Mesothelial cell of epicardium (in vitro differentiated cells): ENCODE data around the gene EMX1. TPM values are rescaled to one million over a fixed set of nuclear protein-coding genes. Genes with fewer than 3 reads are reported as not detected.

Experiments
- DNase-seq, 2 experiments: peaks; one replicate each; pipeline ENCODE4 v3.0.0; 2021; ENCODE audit warnings: low spot score in 2 of 2; ENCODE audit not compliant: unreplicated experiment in 2 of 2
- H3K27ac Mint-ChIP-seq: 2 replicates; pipeline ENCODE4 v1.8.0; 2021; ENCODE audit warnings: mixed read lengths
- H3K27me3 Mint-ChIP-seq: 2 replicates; pipeline ENCODE4 v1.8.0; 2021; ENCODE audit warnings: low read depth, mixed read lengths
- H3K36me3 Mint-ChIP-seq: 2 replicates; pipeline ENCODE4 v1.8.0; 2021; ENCODE audit warnings: mixed read lengths
- H3K4me1 Mint-ChIP-seq: 2 replicates; pipeline ENCODE4 v1.8.0; 2021; ENCODE audit warnings: mixed read lengths
- H3K4me3 Mint-ChIP-seq: 2 replicates; pipeline ENCODE4 v1.8.0; 2021; ENCODE audit warnings: mild to moderate bottlenecking, moderate library complexity, mixed read lengths
- H3K9me3 Mint-ChIP-seq: 2 replicates; pipeline ENCODE4 v1.8.0; 2021; ENCODE audit warnings: mixed read lengths
- total RNA-seq: library from RNA; stranded (reverse); gene quantifications from 3 replicates; pipeline ENCODE4 v1.2.1, GENCODE V29; 2021
- TF ChIP-seq, protein P1 (sequence below): fragments of 200-600 bp; sonication (generic); IDR thresholded peaks from one replicate; pipeline ENCODE4 v1.5.0; 2021; ENCODE audit warnings: antibody characterized with exemption; ENCODE audit not compliant: unreplicated experiment

EMX1 gene
- total RNA-seq, result 0.09 TPM in 2 of 3 replicates, not detected in the other

DNA sequence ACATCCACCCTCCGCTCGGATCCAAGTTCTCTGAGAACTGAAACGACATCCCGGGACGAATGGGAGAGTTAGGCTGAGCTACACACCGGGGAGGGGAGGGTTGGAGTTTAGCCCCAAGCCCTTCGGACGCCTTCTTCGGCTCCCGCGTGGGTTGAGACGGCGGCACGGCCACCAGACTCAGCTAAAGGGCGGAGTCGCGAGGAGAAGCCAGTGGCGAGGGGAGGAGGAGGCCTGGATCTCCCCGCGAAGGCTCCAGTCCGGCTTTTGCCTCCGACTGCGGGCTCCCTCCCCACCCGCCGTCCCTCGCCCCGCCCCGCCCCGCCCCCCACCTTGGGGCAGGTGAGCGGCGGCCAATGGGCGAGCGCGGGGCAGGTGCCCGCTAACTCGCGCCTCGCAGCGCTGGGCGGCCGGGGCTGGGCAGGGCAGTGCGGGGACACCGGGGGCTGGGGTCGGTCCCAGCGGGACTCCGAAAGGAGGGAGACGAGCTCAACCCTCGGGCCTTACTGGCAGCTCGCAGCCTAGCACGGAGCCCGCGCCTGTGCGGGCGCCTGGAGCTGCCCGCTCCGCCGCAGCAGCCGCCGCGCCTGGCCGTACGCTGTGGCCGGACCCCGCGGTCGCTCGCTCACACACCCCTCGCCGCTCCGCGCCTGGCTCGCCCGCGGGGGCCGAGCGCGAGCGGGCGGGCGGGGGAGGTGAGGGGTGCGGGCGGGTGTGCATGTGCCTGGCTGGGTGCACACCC is at the start of gene EMX1:
EMX1 (plus strand) TSS at position 382 of the 739 bp plus-strand sequence; CDS start at position 716, 334 bp downstream.
- Mint-ChIP-seq H3K9me3 (no peaks in the 10 kb centered on the region), H3K27me3 (peaks cover 89% of the 10 kb centered on the region), H3K36me3 (no peaks in the 10 kb centered on the region), H3K4me1 (peaks cover 19% of the 10 kb centered on the region), H3K27ac (no peak within 1 kb of the TSS), H3K4me3 (peak within 1 kb of the TSS; percentile 68)
- peak in 1 of 2 experiments; percentile 69 for DNase-seq
- TF ChIP-seq, protein P1, sequence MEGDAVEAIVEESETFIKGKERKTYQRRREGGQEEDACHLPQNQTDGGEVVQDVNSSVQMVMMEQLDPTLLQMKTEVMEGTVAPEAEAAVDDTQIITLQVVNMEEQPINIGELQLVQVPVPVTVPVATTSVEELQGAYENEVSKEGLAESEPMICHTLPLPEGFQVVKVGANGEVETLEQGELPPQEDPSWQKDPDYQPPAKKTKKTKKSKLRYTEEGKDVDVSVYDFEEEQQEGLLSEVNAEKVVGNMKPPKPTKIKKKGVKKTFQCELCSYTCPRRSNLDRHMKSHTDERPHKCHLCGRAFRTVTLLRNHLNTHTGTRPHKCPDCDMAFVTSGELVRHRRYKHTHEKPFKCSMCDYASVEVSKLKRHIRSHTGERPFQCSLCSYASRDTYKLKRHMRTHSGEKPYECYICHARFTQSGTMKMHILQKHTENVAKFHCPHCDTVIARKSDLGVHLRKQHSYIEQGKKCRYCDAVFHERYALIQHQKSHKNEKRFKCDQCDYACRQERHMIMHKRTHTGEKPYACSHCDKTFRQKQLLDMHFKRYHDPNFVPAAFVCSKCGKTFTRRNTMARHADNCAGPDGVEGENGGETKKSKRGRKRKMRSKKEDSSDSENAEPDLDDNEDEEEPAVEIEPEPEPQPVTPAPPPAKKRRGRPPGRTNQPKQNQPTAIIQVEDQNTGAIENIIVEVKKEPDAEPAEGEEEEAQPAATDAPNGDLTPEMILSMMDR, result no peak

DNA sequence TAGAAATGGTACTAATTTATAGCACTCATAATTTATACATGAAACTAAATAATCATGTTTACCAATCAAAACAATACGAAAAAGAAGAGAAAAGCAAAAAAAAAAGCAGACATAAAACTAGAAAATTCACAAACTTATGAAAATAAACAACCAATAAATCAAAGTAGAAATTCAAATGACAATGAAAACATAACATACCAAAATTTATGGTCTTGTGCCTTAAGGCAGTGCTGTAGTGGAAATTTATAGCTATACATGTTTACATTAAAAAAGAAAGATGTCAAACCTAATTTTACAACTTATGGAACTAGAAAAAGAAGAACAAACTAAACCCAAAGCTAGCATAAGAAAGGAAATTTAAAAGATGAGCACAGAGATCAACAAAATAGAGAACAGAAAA is 46.3 kb upstream of the EMX1 start:
- no peaks in the 10 kb centered on the region for H3K36me3 Mint-ChIP-seq
- peaks cover 47% of the 10 kb centered on the region for H3K27me3 Mint-ChIP-seq
- DNase-seq, result no peak
- TF ChIP-seq, protein P1, result no peak
- H3K4me1 Mint-ChIP-seq, result peaks cover 2% of the 10 kb centered on the region
- peaks cover 18% of the 10 kb centered on the region for H3K9me3 Mint-ChIP-seq
- H3K27ac Mint-ChIP-seq, result no peak overlapping the region
- H3K4me3 Mint-ChIP-seq, result no peak overlapping the region

DNA sequence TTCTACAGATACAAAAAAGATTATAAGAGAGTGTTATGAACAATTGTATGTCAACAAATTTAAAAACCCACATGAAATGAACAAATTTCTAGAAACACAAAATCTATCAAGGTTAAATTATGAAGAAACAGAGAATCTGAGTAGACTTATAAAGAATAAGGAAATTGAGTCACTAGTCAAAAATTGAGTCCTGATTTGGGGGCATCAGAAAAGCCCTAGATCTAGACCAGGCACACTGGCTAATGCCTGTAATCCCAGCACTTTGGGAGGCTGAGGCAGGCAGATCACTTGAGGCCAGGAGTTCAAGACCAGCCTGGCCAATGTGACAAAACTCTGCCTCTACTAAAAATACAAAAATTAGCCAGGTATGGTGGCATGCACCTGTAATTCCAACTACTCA is 45.4 kb upstream of the EMX1 start:
- Mint-ChIP-seq H3K4me3 (no peak overlapping the region), H3K9me3 (peaks cover 18% of the 10 kb centered on the region), H3K27ac (no peak overlapping the region), H3K27me3 (peaks cover 47% of the 10 kb centered on the region), H3K4me1 (peaks cover 2% of the 10 kb centered on the region), H3K36me3 (no peaks in the 10 kb centered on the region)
- DNase-seq, result no peak
- TF ChIP-seq, protein P1, result no peak

DNA sequence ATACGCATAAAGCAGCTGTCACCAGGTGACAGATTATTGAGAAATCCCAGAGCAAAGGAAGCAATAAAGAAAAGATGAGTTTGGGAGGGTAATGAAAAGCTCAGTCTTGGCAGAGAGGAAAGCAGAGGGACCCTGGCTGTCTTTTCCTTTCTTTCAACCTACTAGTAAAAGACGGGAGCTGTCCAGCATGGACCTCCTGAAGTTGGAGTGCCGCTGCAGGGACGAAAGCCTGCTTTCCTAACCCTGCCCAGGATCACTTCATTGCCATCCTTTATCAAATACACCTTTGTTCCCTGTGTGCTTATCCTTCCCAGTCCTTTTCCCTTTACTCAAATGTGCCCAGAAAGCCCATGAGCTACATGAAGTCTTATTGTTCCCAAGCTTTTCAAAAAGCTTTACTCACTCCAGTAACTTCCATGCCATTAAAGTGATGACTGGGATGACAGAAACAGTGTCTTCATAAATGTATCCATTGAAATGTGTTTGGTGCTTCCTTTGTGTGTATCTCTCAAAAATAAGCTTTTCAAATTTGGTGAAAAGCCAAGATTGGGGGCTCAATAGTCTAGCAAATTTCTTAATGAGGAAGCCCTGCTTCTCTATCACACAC is 33.9 kb upstream of the EMX1 start:
- H3K4me1 Mint-ChIP-seq, result peaks cover 10% of the 10 kb centered on the region

DNA sequence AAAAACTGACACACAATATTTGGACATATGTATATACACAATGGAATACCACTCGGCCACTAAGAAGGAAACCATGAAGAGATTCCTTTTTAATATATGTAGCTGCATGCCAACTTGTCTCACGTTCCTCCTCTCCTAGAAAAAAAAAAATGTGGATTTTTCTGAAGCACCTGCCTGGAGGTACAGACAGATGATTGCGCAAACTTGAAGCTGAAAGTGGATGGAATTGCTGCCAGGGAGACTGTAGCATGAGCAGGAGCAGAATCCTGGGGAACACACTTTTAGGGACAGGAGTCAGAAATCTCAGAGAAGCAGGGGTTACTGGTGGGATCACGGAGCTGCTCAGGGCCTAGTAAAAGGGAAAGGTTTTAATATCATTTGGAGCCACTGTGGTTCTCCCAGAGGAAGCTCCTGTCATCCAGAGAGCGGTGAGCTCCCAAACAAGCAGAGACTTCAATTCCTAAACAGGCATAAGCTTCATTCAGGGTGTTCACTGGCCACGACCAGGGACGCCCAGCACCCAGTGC is 30.8 kb upstream of the EMX1 start:
- no peak for DNase-seq
- Mint-ChIP-seq H3K4me3 (peak overlapping the region; percentile 79), H3K27me3 (peaks cover 31% of the 10 kb centered on the region), H3K9me3 (no peaks in the 10 kb centered on the region), H3K36me3 (peaks cover 5% of the 10 kb centered on the region), H3K27ac (peak overlapping the region; percentile 57), H3K4me1 (peaks cover 16% of the 10 kb centered on the region)
- TF ChIP-seq, protein P1, result no peak

More for the DNA sequence above, 33.9 kb upstream of the EMX1 start:
- Mint-ChIP-seq H3K36me3 (no peaks in the 10 kb centered on the region), H3K27me3 (peaks cover 45% of the 10 kb centered on the region), H3K4me3 (no peak overlapping the region), H3K9me3 (no peaks in the 10 kb centered on the region), H3K27ac (no peak overlapping the region)
- TF ChIP-seq, protein P1, result no peak
- DNase-seq, result peak in 1 of 2 experiments; percentile 77
